Sigmoid colon (tissue), 7 donors: Measurements from ENCODE around the gene DTX4. TPM values are rescaled to one million over a fixed set of nuclear protein-coding genes. Genes with fewer than 3 reads are reported as not detected.
A peak's percentile ranks its signal among the peaks of the same experiment; 100 is the strongest.

Experiments used
- DNase-seq: peaks from one replicate; pipeline ENCODE4 v3.0.0-alpha.2; 2019
- H3K27ac ChIP-seq, 4 donors: fragments of 200-600 bp; sonication (generic); one replicate each; pipeline ENCODE4 v1.5.1; 2016 to 2019; ENCODE audit warnings: mild to moderate bottlenecking in 1 of 4
- H3K27me3 ChIP-seq, 3 donors: fragments of 200-600 bp; sonication (generic); one replicate each; pipeline ENCODE4 v1.5.1; 2019; ENCODE audit warnings: mild to moderate bottlenecking in 1 of 3
- H3K36me3 ChIP-seq, 4 donors: fragments of 200-600 bp; sonication (generic); one replicate each; pipeline ENCODE4 v1.5.1; 2016 to 2019
- H3K4me1 ChIP-seq, 4 donors: fragments of 200-600 bp; sonication (generic); one replicate each; pipeline ENCODE4 v1.5.1; 2017 to 2019
- H3K4me3 ChIP-seq, 4 donors: fragments of 200-600 bp; sonication (generic); one replicate each; pipeline ENCODE4 v1.5.1; 2017 to 2019; ENCODE audit warnings: mild to moderate bottlenecking in 2 of 4, moderate library complexity in 1 of 4
- H3K9me3 ChIP-seq, 4 donors: fragments of 200-600 bp in 3 of 4; sonication (generic) in 3 of 4; one replicate each; pipeline versions ENCODE4 v1.5.1 to v1.6.1; 2013 to 2019
- CTCF ChIP-seq, 4 experiments: fragments of 450-650 bp in 3 of 4; fragments of 200-600 bp in 1 of 4; IDR thresholded peaks; one replicate each; pipeline ENCODE4 v1.5.1; 2016 to 2019; ENCODE audit warnings: antibody characterized with exemption in 4 of 4, mild to moderate bottlenecking in 3 of 4, moderate library complexity in 2 of 4
- EP300 ChIP-seq, 4 donors: sonication (generic); formaldehyde crosslinking; IDR thresholded peaks; one replicate each; pipeline ENCODE4 v1.6.1; 2017; ENCODE audit warnings: antibody characterized with exemption in 4 of 4
- POLR2A ChIP-seq, 2 donors: fragments of 450-650 bp; IDR thresholded peaks; one replicate each; pipeline ENCODE4 v1.6.1; 2016; ENCODE audit warnings: antibody characterized with exemption in 2 of 2, mild to moderate bottlenecking in 2 of 2, moderate library complexity in 2 of 2
- POLR2AphosphoS5 ChIP-seq, 4 donors: sonication (generic); formaldehyde crosslinking; IDR thresholded peaks; one replicate each; pipeline ENCODE4 v1.6.1; 2017; ENCODE audit warnings: antibody characterized with exemption in 4 of 4
- WGBS, 2 donors: extraction: QIAGEN DNeasy Blood & Tissue Kit; methylation state at CpG; one replicate each; pipeline ENCODE4 v1.1.7; 2013; 5-methylcytosine and 5-hydroxymethylcytosine counted together
- intact Hi-C: fragments of 100-400 bp; cut with DNase I; formaldehyde crosslinking; loops from one replicate; pipeline ENCODE4 v1.15.1; 2023
- polyA plus RNA-seq, 3 donors: library from polyadenylated mRNA; stranded (reverse); fragments of 200-250 nt; gene quantifications; one replicate each; pipeline ENCODE4 v1.2.3, GENCODE V29; 2013
- total RNA-seq, 4 donors: library from RNA; depleted of rRNA; stranded (reverse); fragments of >200 nt; gene quantifications; one replicate each; pipeline ENCODE4 v1.1.0, GENCODE V29; 2016
- donor health status: healthy with polysubstance abuse.
- donor health status: Bipolar disorder and iron deficiency.
- donor health status: healthy.

The DTX4 gene
- total and polyA plus RNA-seq, 7 donors: 3.5 to 29.0 (median 7.8) TPM

GRCh38 chr11:59187587-59187986 is 15.7 kb downstream of the DTX4 start:
- TF ChIP-seq POLR2A (IDR thresholded peaks at IDR 0.05) (no peak), EP300 (IDR thresholded peaks at IDR 0.05) (no peak), CTCF (IDR thresholded peaks at IDR 0.05) (no peak), POLR2AphosphoS5 (IDR thresholded peaks at IDR 0.05) (peak; percentile 55 to 69 (median 61))
- Histone ChIP-seq H3K4me1 (peaks cover 0 to 14% (median 8%) of the 10 kb centered on the region in 4 donors), H3K36me3 (peaks cover 0 to 12% (median 2%) of the 10 kb centered on the region in 4 donors), H3K4me3 (no peak overlapping the region), H3K9me3 (no peaks in the 10 kb centered on the region), H3K27ac (peak overlapping the region in 3 of 4 donors; percentile 20 to 54 (median 29)), H3K27me3 (peaks cover 0 to 8% (median 0%) of the 10 kb centered on the region in 3 donors)
- DNase-seq: peak; percentile 94
- 41 to 69% methylated on average over 6 of the region's 6 CpGs for WGBS, 2 donors
- intact Hi-C loops: no loop called here

GRCh38 chr11:59188954-59189353 is 17.0 kb downstream of the DTX4 start:
- DNase-seq: no peak
- Histone ChIP-seq H3K9me3 (no peaks in the 10 kb centered on the region), H3K27me3 (peaks cover 0 to 8% (median 0%) of the 10 kb centered on the region in 3 donors), H3K36me3 (peaks cover 0 to 12% (median 2%) of the 10 kb centered on the region in 4 donors), H3K4me1 (peaks cover 0 to 14% (median 8%) of the 10 kb centered on the region in 4 donors), H3K4me3 (no peak overlapping the region), H3K27ac (no peak overlapping the region)
- intact Hi-C loops: no loop called here
- 80 to 87% methylated on average over 4 of the region's 4 CpGs for WGBS, 2 donors
- TF ChIP-seq CTCF (IDR thresholded peaks at IDR 0.05): no peak
- TF ChIP-seq POLR2A (IDR thresholded peaks at IDR 0.05): no peak
- TF ChIP-seq POLR2AphosphoS5 (IDR thresholded peaks at IDR 0.05): no peak
- TF ChIP-seq EP300 (IDR thresholded peaks at IDR 0.05): no peak

GRCh38 chr11:59189986-59190385 is 18.1 kb downstream of the DTX4 start:
- peaks cover 0 to 13% (median 2%) of the 10 kb centered on the region in 4 donors for H3K36me3 ChIP-seq
- no peak overlapping the region for H3K4me3 ChIP-seq
- peaks cover 0 to 14% (median 8%) of the 10 kb centered on the region in 4 donors for H3K4me1 ChIP-seq
- intact Hi-C loops: no loop called here
- no peak for DNase-seq
- TF ChIP-seq CTCF (IDR thresholded peaks at IDR 0.05): no peak
- TF ChIP-seq POLR2AphosphoS5 (IDR thresholded peaks at IDR 0.05): no peak
- H3K27me3 ChIP-seq: peaks cover 0 to 8% (median 0%) of the 10 kb centered on the region in 3 donors
- no peaks in the 10 kb centered on the region for H3K9me3 ChIP-seq
- no peak overlapping the region for H3K27ac ChIP-seq
- 12 to 46% methylated on average over 4 of the region's 4 CpGs for WGBS, 2 donors

GRCh38 chr11:59191095-59191494 is 19.2 kb downstream of the DTX4 start:
- peaks cover 0 to 8% (median 0%) of the 10 kb centered on the region in 3 donors for H3K27me3 ChIP-seq
- WGBS, 2 donors: 23 to 62% methylated on average over 4 of the region's 4 CpGs
- peaks cover 0 to 20% (median 2%) of the 10 kb centered on the region in 4 donors for H3K36me3 ChIP-seq
- no peaks in the 10 kb centered on the region for H3K9me3 ChIP-seq
- no peak for DNase-seq
- no peak for TF ChIP-seq POLR2AphosphoS5 (IDR thresholded peaks at IDR 0.05)
- no peak for TF ChIP-seq POLR2A (IDR thresholded peaks at IDR 0.05)
- no peak for TF ChIP-seq CTCF (IDR thresholded peaks at IDR 0.05)
- no peak for TF ChIP-seq EP300 (IDR thresholded peaks at IDR 0.05)
- intact Hi-C loops: no loop called here
- H3K27ac ChIP-seq: no peak overlapping the region
- no peak overlapping the region for H3K4me3 ChIP-seq
- H3K4me1 ChIP-seq: peaks cover 0 to 14% (median 8%) of the 10 kb centered on the region in 4 donors

- intact Hi-C loops: no loop called here
- Histone ChIP-seq H3K27me3 (peaks cover 0 to 3% (median 0%) of the 10 kb centered on the region in 3 donors), H3K36me3 (peaks cover 0 to 20% (median 2%) of the 10 kb centered on the region in 4 donors), H3K4me1 (peaks cover 0 to 10% (median 4%) of the 10 kb centered on the region in 4 donors), H3K9me3 (no peaks in the 10 kb centered on the region), H3K4me3 (no peak overlapping the region), H3K27ac (no peak overlapping the region)
- DNase-seq: no peak
- WGBS, 2 donors: 61 to 83% methylated on average over 8 of the region's 8 CpGs
- TF ChIP-seq POLR2AphosphoS5 (IDR thresholded peaks at IDR 0.05): no peak
- no peak for TF ChIP-seq EP300 (IDR thresholded peaks at IDR 0.05)
- no peak for TF ChIP-seq POLR2A (IDR thresholded peaks at IDR 0.05)
- TF ChIP-seq CTCF (IDR thresholded peaks at IDR 0.05): no peak
Observed at GRCh38 chr11:59191890-59192289, 20.0 kb downstream of the DTX4 start.
